Breast epithelium (tissue), 4 donors: Measurements from ENCODE around the gene CCDC87. TPM values are rescaled to one million over a fixed set of nuclear protein-coding genes. Genes with fewer than 3 reads are reported as not detected.

ENCODE experiments used
- DNase-seq, 2 donors: peaks; one replicate each; pipeline ENCODE4 v3.0.0-alpha.2; 2019; ENCODE audit warnings: low spot score in 2 of 2
- H3K27ac ChIP-seq, 2 donors: fragments of 200-600 bp; sonication (generic) in 1 of 2; one replicate each; pipeline ENCODE4 v1.5.1; 2016 to 2019; ENCODE audit warnings: mild to moderate bottlenecking in 1 of 2
- H3K27me3 ChIP-seq, 2 donors: fragments of 200-600 bp; sonication (generic) in 1 of 2; one replicate each; pipeline versions ENCODE4 v1.5.1 to v1.6.0; 2017 to 2019; ENCODE audit warnings: control low read depth in 1 of 2, mild to moderate bottlenecking in 1 of 2
- H3K36me3 ChIP-seq: fragments of 200-600 bp; one replicate; pipeline ENCODE4 v1.5.1; 2019
- H3K4me1 ChIP-seq, 2 donors: fragments of 200-600 bp; sonication (generic); one replicate each; pipeline ENCODE4 v1.5.1; 2016 to 2019; ENCODE audit warnings: control low read depth in 1 of 2
- H3K4me3 ChIP-seq, 3 donors: fragments of 200-600 bp; sonication (generic); 1 replicate in 2 of 3; 2 replicates in 1 of 3; pipeline ENCODE4 v1.5.1; 2016 to 2019; ENCODE audit warnings: mild to moderate bottlenecking in 3 of 3, moderate library complexity in 2 of 3
- H3K9me3 ChIP-seq, 2 donors: fragments of 200-600 bp; sonication (generic) in 1 of 2; one replicate each; pipeline ENCODE4 v1.5.1; 2016 to 2019; ENCODE audit warnings: control low read depth in 1 of 2
- POLR2A ChIP-seq: fragments of 450-650 bp; IDR thresholded peaks from one replicate; pipeline ENCODE4 v1.6.1; 2016; ENCODE audit warnings: antibody characterized with exemption, mild to moderate bottlenecking, moderate library complexity
- POLR2AphosphoS5 ChIP-seq, 3 donors: sonication (generic); formaldehyde crosslinking; IDR thresholded peaks; one replicate each; pipeline ENCODE4 v1.6.1; 2017; ENCODE audit warnings: antibody characterized with exemption in 3 of 3
- intact Hi-C: fragments of 100-400 bp; cut with DNase I; formaldehyde crosslinking; loops from one replicate; pipeline ENCODE4 v1.15.1; 2023; ENCODE audit warnings: low total_unique reads
- total RNA-seq, 3 donors: library from RNA; depleted of rRNA; stranded (reverse); fragments of >200 nt; gene quantifications; one replicate each; pipeline ENCODE4 v1.1.0, GENCODE V29; 2016
- TF ChIP-seq, protein P1 (sequence below), 3 donors: fragments of 450-650 bp; IDR thresholded peaks; one replicate each; pipeline ENCODE4 v1.5.1; 2016 to 2017; ENCODE audit warnings: antibody characterized with exemption in 3 of 3, mild to moderate bottlenecking in 3 of 3, moderate library complexity in 3 of 3

CCDC87 gene
- total RNA-seq, 3 donors from 2014 or later = 0.15 TPM; not detected in 2

DNA sequence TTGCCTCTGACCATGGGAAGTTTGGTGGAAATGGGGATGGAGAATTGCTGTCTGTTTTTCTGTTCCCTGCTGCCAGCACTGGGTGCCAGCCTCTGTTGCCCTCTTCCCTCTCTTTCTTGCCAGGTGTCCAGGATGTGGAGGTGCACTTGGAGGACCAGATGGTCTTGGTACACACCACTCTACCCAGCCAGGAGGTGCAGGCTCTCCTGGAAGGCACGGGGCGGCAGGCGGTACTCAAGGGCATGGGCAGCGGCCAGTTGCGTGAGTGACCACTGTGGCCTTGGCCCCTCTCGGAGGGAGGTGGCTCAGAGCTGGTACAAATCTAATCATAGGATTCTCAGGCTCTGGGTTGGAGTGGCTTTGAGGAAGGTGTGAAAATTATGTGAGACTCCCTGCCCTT is 6.1 kb upstream of the CCDC87 start:
- Histone ChIP-seq H3K4me1 (no peaks in the 10 kb centered on the region), H3K36me3 (no peaks in the 10 kb centered on the region), H3K27ac (no peak overlapping the region), H3K4me3 (no peak overlapping the region), H3K9me3 (no peaks in the 10 kb centered on the region), H3K27me3 (no peaks in the 10 kb centered on the region)
- no peak for DNase-seq
- intact Hi-C loops = no loop called here
- TF ChIP-seq POLR2A (no peak), POLR2AphosphoS5 (IDR thresholded peaks at IDR 0.05) (no peak)
- TF ChIP-seq, protein P1, sequence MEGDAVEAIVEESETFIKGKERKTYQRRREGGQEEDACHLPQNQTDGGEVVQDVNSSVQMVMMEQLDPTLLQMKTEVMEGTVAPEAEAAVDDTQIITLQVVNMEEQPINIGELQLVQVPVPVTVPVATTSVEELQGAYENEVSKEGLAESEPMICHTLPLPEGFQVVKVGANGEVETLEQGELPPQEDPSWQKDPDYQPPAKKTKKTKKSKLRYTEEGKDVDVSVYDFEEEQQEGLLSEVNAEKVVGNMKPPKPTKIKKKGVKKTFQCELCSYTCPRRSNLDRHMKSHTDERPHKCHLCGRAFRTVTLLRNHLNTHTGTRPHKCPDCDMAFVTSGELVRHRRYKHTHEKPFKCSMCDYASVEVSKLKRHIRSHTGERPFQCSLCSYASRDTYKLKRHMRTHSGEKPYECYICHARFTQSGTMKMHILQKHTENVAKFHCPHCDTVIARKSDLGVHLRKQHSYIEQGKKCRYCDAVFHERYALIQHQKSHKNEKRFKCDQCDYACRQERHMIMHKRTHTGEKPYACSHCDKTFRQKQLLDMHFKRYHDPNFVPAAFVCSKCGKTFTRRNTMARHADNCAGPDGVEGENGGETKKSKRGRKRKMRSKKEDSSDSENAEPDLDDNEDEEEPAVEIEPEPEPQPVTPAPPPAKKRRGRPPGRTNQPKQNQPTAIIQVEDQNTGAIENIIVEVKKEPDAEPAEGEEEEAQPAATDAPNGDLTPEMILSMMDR (IDR thresholded peaks at IDR 0.05) = no peak

DNA sequence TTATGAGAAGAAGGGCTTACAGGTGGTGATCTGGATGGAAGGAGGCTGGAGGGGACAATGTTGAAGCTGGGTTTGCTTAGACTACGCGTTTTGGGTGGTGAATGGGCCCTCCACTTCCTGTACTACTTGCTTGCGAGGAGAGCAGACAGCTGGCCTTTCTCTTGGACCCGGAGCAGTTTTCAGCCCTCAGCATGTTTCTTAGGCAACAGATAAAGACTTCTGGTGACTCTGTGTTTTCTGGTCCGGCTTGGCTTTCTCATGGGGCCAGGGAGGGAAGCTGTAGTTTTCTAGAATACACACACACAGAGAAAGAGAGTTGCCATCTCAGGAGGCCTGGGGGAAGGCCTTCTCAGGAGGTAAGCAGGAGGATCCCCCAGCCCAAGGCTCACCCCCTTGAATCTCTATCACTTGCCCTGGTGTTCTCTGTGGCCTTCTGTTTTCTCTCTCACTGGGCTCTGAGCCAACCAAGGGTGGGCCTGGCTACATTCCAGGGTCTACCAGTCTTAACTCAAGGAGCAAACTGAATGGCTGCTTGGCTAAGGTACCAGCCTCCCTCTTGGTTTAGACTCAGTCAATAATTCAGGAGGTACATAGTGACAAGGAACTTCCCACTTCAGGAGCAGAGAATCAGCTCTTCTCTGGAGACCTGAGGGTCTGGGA is 2.5 kb upstream of the CCDC87 start:
- H3K27me3 ChIP-seq = no peaks in the 10 kb centered on the region
- no peak overlapping the region for H3K27ac ChIP-seq
- TF ChIP-seq, protein P1 (IDR thresholded peaks at IDR 0.05) = no peak
- TF ChIP-seq POLR2AphosphoS5 (IDR thresholded peaks at IDR 0.05) (no peak), POLR2A (no peak)
- no peak overlapping the region for H3K4me3 ChIP-seq
- no peaks in the 10 kb centered on the region for H3K36me3 ChIP-seq
- intact Hi-C loops = no loop called here
- peaks cover 0 to 4% of the 10 kb centered on the region in 2 donors for H3K4me1 ChIP-seq
- H3K9me3 ChIP-seq = no peaks in the 10 kb centered on the region
- DNase-seq = no peak

DNA sequence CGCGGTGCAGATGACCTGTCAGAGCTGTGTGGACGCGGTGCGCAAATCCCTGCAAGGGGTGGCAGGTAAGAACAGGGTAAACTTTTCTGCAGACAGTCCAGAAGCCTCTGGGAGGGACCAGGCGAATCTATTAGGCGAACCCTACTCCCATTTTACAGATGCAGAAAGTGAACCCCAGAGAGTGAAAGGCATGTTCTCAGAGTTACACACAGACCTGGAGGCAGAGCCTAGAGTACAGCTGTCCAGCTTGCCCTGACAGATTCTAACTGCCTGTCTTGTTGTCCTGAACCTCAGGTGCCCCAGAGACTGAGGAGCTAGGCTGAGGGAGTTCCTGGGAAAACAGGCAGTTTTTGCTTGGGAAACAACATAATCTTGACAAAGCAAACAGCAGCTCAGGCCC is 787 bp upstream of the CCDC87 start:
- Histone ChIP-seq H3K9me3 (no peaks in the 10 kb centered on the region), H3K4me1 (peaks cover 0 to 4% of the 10 kb centered on the region in 2 donors), H3K36me3 (no peaks in the 10 kb centered on the region), H3K27ac (peak overlapping the region; percentile 88 to 94), H3K27me3 (no peaks in the 10 kb centered on the region), H3K4me3 (peak overlapping the region; percentile 69 to 77 (median 72))
- DNase-seq = no peak
- TF ChIP-seq POLR2AphosphoS5 (IDR thresholded peaks at IDR 0.05) (no peak), POLR2A (no peak)
- TF ChIP-seq, protein P1 (IDR thresholded peaks at IDR 0.05) = no peak
- intact Hi-C loops = no loop called here

GRCh38 chr11:66593303-66593635 is 406 bp upstream of the CCDC87 start:
- no peaks in the 10 kb centered on the region for H3K36me3 ChIP-seq
- H3K9me3 ChIP-seq = no peaks in the 10 kb centered on the region
- H3K4me3 ChIP-seq = peak overlapping the region; percentile 69 to 77 (median 72)
- H3K27me3 ChIP-seq = no peaks in the 10 kb centered on the region
- H3K27ac ChIP-seq = peak overlapping the region; percentile 88 to 94
- no peak for DNase-seq
- intact Hi-C loops = no loop called here
- no peak for TF ChIP-seq POLR2A
- TF ChIP-seq POLR2AphosphoS5 (IDR thresholded peaks at IDR 0.05) = no peak
- TF ChIP-seq, protein P1 (IDR thresholded peaks at IDR 0.05) = no peak
- peaks cover 0 to 4% of the 10 kb centered on the region in 2 donors for H3K4me1 ChIP-seq

- Histone ChIP-seq H3K27ac (no peak overlapping the region), H3K27me3 (no peaks in the 10 kb centered on the region), H3K36me3 (no peaks in the 10 kb centered on the region), H3K4me1 (peaks cover 0 to 4% of the 10 kb centered on the region in 2 donors), H3K9me3 (no peaks in the 10 kb centered on the region), H3K4me3 (no peak overlapping the region)
- intact Hi-C loops = no loop called here
- no peak for DNase-seq
- TF ChIP-seq POLR2A = no peak
- TF ChIP-seq, protein P1 (IDR thresholded peaks at IDR 0.05) = no peak
- TF ChIP-seq POLR2AphosphoS5 (IDR thresholded peaks at IDR 0.05) = no peak
Observed at GRCh38 chr11:66591175-66591574, 1.7 kb downstream of the CCDC87 start.
